ENCODE results near the gene TMEM167B.

The TMEM167B gene

DNA sequence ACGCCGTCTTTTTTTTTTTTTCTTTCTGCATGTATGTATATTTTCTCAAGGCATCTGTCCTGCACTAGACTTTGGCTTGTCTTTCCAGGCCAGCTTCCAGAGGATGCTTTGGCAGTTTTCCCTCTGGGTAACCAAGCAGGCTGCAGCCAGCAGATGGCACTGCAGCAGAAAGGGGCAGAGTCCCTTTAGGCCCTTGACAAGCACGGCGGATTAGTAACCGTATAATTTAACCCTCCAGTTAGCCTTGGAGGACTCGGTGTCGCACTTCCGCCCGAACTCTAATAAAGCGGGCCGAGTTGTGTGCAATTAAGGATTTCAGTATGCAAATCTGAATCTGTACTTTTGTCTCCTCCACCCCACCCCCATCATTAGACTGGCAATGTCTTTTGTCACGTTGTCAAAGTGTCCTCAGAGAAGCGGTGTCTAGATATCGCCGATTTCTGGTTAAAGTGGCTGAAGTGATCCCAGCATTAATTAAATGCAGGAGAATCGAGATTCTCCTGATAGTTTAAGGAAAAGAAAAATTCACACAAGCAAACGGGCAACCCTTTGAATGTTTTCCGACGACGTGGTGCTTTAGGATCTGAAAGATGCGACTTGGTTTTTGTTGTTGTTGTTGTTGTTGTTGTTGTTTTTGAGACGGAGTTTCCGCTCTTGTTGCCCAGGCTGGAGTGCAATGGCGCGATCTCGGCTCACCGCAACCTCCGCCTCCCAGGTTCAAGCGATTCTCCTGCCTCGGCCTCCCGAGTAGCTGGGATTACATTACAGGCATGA is 1.1 kb upstream of the TMEM167B start:
- TF ChIP-seq, protein P1, sequence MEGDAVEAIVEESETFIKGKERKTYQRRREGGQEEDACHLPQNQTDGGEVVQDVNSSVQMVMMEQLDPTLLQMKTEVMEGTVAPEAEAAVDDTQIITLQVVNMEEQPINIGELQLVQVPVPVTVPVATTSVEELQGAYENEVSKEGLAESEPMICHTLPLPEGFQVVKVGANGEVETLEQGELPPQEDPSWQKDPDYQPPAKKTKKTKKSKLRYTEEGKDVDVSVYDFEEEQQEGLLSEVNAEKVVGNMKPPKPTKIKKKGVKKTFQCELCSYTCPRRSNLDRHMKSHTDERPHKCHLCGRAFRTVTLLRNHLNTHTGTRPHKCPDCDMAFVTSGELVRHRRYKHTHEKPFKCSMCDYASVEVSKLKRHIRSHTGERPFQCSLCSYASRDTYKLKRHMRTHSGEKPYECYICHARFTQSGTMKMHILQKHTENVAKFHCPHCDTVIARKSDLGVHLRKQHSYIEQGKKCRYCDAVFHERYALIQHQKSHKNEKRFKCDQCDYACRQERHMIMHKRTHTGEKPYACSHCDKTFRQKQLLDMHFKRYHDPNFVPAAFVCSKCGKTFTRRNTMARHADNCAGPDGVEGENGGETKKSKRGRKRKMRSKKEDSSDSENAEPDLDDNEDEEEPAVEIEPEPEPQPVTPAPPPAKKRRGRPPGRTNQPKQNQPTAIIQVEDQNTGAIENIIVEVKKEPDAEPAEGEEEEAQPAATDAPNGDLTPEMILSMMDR (IDR thresholded peaks at IDR 0.05; ENCODE audit: insufficient read depth, low read length, missing control alignments), result peak; percentile 47
- ChIA-PET CTCF (interaction anchor here (0.8 to 3.3 kb wide), 5 partner anchors 10 to 443 kb away, joined by 3 to 24 read pairs (median 4); partner anchors contain the start of gene TAF13), POLR2A (interaction anchor here (1.5 kb wide), 1 partner anchor 10 kb away, joined by 10 read pairs; no protein-coding TSS in a partner anchor)
- DNase-seq (ENCODE audit: low read depth, low spot score), result no peak
- H3K4me3 ChIP-seq (ENCODE audit: low read depth, low read length), result no peak overlapping the region; the same call in 1 of the 2 replicates

DNA sequence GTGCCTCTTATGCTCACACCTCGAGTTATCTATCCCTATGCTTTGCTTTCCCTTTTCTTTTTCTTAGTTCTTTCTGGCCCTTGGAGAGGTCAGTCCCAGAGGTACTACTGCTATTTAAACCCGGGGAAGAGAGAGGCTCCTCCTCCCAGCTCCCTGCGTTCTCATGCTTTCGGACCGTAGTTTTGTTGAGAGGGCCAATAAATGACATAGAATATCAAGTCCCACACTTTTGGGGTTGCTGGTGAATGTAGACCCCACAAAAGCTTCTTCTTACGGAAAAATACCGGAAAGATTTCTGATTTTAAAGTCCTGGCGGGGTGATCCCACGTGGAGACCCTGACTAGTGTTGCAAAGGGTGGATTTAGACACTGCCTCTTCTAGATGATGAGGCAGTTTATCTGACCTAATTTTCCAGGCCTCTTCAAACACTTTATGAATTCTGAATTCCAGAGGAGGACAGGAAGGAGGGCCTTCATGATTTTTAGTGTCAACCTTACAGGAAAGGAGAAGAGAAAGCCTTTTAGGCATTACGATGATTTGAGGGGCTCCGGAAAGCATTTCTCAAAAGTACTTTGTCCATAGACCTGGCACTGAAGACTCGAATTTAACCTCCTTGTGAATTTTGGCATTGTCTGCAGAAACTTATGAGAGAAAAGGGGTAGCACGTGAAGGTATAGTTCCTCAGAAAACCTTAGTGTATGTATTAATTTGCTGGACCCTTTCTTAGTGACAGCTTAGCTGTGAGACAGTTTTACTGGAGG is 694 bp downstream of the TMEM167B start:
- TF ChIP-seq, protein P1 (IDR thresholded peaks at IDR 0.05; ENCODE audit: insufficient read depth, low read length, missing control alignments), result no peak
- peak overlapping the region; percentile 97 for H3K4me3 ChIP-seq (ENCODE audit: low read depth, low read length)
- POLR2A ChIA-PET, result interaction anchor here (1.4 to 2.7 kb wide), 2 partner anchors 9 to 15 kb away, joined by 7 to 50 read pairs; partner anchors contain the start of gene TAF13
- CTCF ChIA-PET, result interaction anchor here (1.1 to 3.3 kb wide), 6 partner anchors 9 to 23 kb away, joined by 3 to 24 read pairs (median 5); partner anchors contain the start of genes ELAPOR1 and TAF13
- DNase-seq (ENCODE audit: low read depth, low spot score), result no peak

DNA sequence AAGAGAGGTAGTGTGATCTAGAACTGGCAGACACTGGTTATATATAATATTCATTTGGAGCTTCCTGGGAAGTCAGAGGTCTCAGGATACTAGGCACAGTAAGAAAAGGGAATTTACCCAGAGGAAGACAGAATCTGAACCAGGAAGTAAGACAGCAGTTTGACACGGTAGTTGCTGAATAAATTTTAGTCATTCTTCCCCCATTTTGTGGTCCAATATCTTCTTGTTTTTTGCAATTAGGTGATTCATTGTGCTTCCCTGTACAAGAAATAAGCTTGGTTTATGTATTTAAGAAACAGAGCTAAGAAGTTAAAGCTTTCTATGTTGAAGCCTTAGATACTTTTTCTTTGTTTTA is 1.3 kb downstream of the TMEM167B start:
- H3K4me3 ChIP-seq (ENCODE audit: low read depth, low read length), result peak overlapping the region; percentile 97
- DNase-seq (ENCODE audit: low read depth, low spot score), result no peak
- TF ChIP-seq, protein P1 (IDR thresholded peaks at IDR 0.05; ENCODE audit: insufficient read depth, low read length, missing control alignments), result no peak
- CTCF ChIA-PET, result interaction anchor here (1.1 to 3.3 kb wide), 5 partner anchors 8 to 23 kb away, joined by 3 to 24 read pairs (median 6); partner anchors contain the start of genes ELAPOR1 and TAF13
- POLR2A ChIA-PET, result interaction anchor here (2.7 kb wide), 1 partner anchor 8 kb away, joined by 50 read pairs; no protein-coding TSS in a partner anchor

DNA sequence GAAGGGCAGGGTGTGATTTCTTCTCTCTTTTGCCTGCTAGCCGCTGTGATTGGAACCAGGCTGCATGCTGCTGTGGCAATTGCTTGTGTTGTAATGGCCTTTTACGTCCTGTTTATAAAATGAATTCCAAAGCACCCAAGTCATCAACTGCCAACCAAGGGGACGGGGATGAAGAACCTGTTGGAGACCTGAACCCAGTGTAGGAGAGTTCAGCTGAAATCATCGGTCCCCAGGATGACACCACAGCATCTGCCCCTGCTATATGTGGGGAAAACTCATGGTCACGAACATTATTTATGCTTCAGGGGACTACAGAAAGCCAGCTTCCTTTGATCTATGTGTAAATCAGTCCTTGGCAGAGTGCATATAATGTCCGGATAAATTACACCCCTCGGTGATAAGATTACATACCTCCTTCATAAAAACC is 3.8 kb downstream of the TMEM167B start:
- ChIA-PET POLR2A (no interaction called here), CTCF (interaction anchor here (3.2 kb wide), 1 partner anchor 17 kb away, joined by 17 read pairs; a partner anchor contains a TSS)
- no peak overlapping the region for H3K4me3 ChIP-seq (ENCODE audit: low read depth, low read length)
- DNase-seq (ENCODE audit: low read depth, low spot score), result no peak
- TF ChIP-seq, protein P1 (IDR thresholded peaks at IDR 0.05; ENCODE audit: insufficient read depth, low read length, missing control alignments), result no peak

DNA sequence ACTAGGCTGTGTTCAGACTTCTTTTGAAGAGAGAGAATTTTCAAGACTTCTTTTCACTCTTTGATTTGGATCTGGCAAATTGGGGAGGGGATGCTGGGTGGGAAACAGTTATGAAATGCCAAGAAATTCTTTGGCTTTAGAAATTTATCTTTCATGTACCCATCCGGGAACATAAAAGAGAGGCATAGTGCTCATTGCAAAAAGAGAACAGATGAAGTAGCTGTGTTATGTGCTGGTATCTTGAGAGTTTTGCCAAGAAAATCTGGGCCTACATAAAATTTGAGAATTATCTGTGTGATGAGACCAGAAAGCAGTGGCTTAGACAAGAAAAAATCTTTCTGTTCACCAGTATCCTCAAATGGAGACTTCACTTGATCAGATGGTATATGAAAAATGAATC is 4.3 kb downstream of the TMEM167B start:
- ChIA-PET CTCF (interaction anchor here (3.2 kb wide), 1 partner anchor 17 kb away, joined by 17 read pairs; a partner anchor contains a TSS), POLR2A (no interaction called here)
- TF ChIP-seq, protein P1 (IDR thresholded peaks at IDR 0.05; ENCODE audit: insufficient read depth, low read length, missing control alignments), result no peak
- no peak overlapping the region for H3K4me3 ChIP-seq (ENCODE audit: low read depth, low read length)
- no peak for DNase-seq (ENCODE audit: low read depth, low spot score)

Measured in AG04449 (cell line).